GM21390 (cell line): Measurements from ENCODE around the gene IL13RA1.
"Not testable (repeated sequence)": the region's sequence is repeated elsewhere in the genome, so short reads cannot be mapped to it uniquely, and the experiment has no call there.

Experiments
- ATAC-seq: cut with Tn5 transposase; IDR thresholded peaks from one replicate; pipeline ENCODE4 v1.9.1; 2021; ENCODE audit not compliant: unreplicated experiment

The IL13RA1 gene

GRCh38 chrX:118726887-118727685, at the start of gene IL13RA1:
TSS of gene IL13RA1 (plus strand) at chrX:118727606. CDS start at chrX:118727639, 33 bp downstream.
- ATAC-seq, result peak; percentile 73

- ATAC-seq, result no peak
Measured at GRCh38 chrX:118679290-118679689, 48.1 kb upstream of the IL13RA1 start.

- no peak for ATAC-seq
Measured at GRCh38 chrX:118682258-118683014, 45.0 kb upstream of the IL13RA1 start.

- no peak for ATAC-seq
Measured at GRCh38 chrX:118685393-118685792, 42.0 kb upstream of the IL13RA1 start.

GRCh38 chrX:118688935-118689334, 38.5 kb upstream of the IL13RA1 start:
- no peak for ATAC-seq

- no peak for ATAC-seq
Measured at GRCh38 chrX:118693843-118694242, 33.6 kb upstream of the IL13RA1 start.

- no peak for ATAC-seq
Measured at GRCh38 chrX:118694638-118695037, 32.8 kb upstream of the IL13RA1 start.

GRCh38 chrX:118698516-118699170, 28.8 kb upstream of the IL13RA1 start:
- ATAC-seq, result no peak

GRCh38 chrX:118702741-118703140, 24.7 kb upstream of the IL13RA1 start:
- no peak for ATAC-seq

- no peak for ATAC-seq
Measured at GRCh38 chrX:118706681-118707080, 20.7 kb upstream of the IL13RA1 start.

GRCh38 chrX:118714521-118714920, 12.9 kb upstream of the IL13RA1 start:
- no peak for ATAC-seq

GRCh38 chrX:118715917-118716316, 11.5 kb upstream of the IL13RA1 start:
- ATAC-seq, result not testable (repeated sequence)

- not testable (repeated sequence) for ATAC-seq
Measured at GRCh38 chrX:118716833-118717232, 10.6 kb upstream of the IL13RA1 start.

GRCh38 chrX:118717678-118718391, 9.6 kb upstream of the IL13RA1 start:
- ATAC-seq, result no peak

- no peak for ATAC-seq
Measured at GRCh38 chrX:118718737-118719136, 8.7 kb upstream of the IL13RA1 start.

- ATAC-seq, result no peak
Measured at GRCh38 chrX:118720058-118720707, 7.2 kb upstream of the IL13RA1 start.

GRCh38 chrX:118723376-118723775, 4.0 kb upstream of the IL13RA1 start:
- no peak for ATAC-seq

GRCh38 chrX:118724365-118724764, 3.0 kb upstream of the IL13RA1 start:
- no peak for ATAC-seq

GRCh38 chrX:118724775-118725174, 2.6 kb upstream of the IL13RA1 start:
- ATAC-seq, result no peak

GRCh38 chrX:118726396-118726795, 1.0 kb upstream of the IL13RA1 start:
- ATAC-seq, result no peak
